Inferior parietal cortex (tissue), 1 donor: ENCODE measurements around the gene CACNB2.
"Not testable (repeated sequence)": the region's sequence is repeated elsewhere in the genome, so short reads cannot be mapped to it uniquely, and the experiment has no call there.

Experiments used
- DNase-seq: peaks from one replicate; pipeline ENCODE4 v3.0.0-alpha.2; 2016; ENCODE audit errors: extremely low spot score

The CACNB2 gene

GRCh38 chr10:18400906-18401245, 260.7 kb downstream of the CACNB2 start:
- DNase-seq: no peak

GRCh38 chr10:18401416-18402195, 261.4 kb downstream of the CACNB2 start:
- DNase-seq: no peak

- DNase-seq: peak; percentile 51
Measured at GRCh38 chr10:18402853-18403252, 262.6 kb downstream of the CACNB2 start.

- DNase-seq: no peak
Measured at GRCh38 chr10:18404530-18404929, 264.3 kb downstream of the CACNB2 start.

GRCh38 chr10:18406136-18406535, 265.9 kb downstream of the CACNB2 start:
- no peak for DNase-seq

GRCh38 chr10:18409599-18410397, 269.6 kb downstream of the CACNB2 start:
- no peak for DNase-seq

- DNase-seq: no peak
Measured at GRCh38 chr10:18414061-18414460, 273.8 kb downstream of the CACNB2 start.

- DNase-seq: no peak
Measured at GRCh38 chr10:18417950-18418527, 277.8 kb downstream of the CACNB2 start.

- no peak for DNase-seq
Measured at GRCh38 chr10:18418541-18419215, 278.5 kb downstream of the CACNB2 start.

- DNase-seq: no peak
Measured at GRCh38 chr10:18419945-18420344, 279.7 kb downstream of the CACNB2 start.

GRCh38 chr10:18421726-18422293, 281.6 kb downstream of the CACNB2 start:
- no peak for DNase-seq

- no peak for DNase-seq
Measured at GRCh38 chr10:18423058-18423637, 282.9 kb downstream of the CACNB2 start.

GRCh38 chr10:18424200-18424599, 284.0 kb downstream of the CACNB2 start:
- DNase-seq: no peak

GRCh38 chr10:18429335-18429734, 289.1 kb downstream of the CACNB2 start:
- no peak for DNase-seq

GRCh38 chr10:18436902-18437301, 296.7 kb downstream of the CACNB2 start:
- no peak for DNase-seq

GRCh38 chr10:18437486-18437885, 297.3 kb downstream of the CACNB2 start:
- DNase-seq: no peak

- no peak for DNase-seq
Measured at GRCh38 chr10:18438361-18439126, 298.3 kb downstream of the CACNB2 start.

- no peak for DNase-seq
Measured at GRCh38 chr10:18439601-18440000, 299.4 kb downstream of the CACNB2 start.

- not testable (repeated sequence) for DNase-seq
Measured at GRCh38 chr10:18445635-18446034, 305.4 kb downstream of the CACNB2 start.

GRCh38 chr10:18446205-18446604, 306.0 kb downstream of the CACNB2 start:
- no peak for DNase-seq

- no peak for DNase-seq
Measured at GRCh38 chr10:18449611-18450026, 309.4 kb downstream of the CACNB2 start.
